ENCODE data around the gene SH3PXD2B.
"Not testable (repeated sequence)": the region's sequence is repeated elsewhere in the genome, so short reads cannot be mapped to it uniquely, and the experiment has no call there.

The SH3PXD2B gene

DNA sequence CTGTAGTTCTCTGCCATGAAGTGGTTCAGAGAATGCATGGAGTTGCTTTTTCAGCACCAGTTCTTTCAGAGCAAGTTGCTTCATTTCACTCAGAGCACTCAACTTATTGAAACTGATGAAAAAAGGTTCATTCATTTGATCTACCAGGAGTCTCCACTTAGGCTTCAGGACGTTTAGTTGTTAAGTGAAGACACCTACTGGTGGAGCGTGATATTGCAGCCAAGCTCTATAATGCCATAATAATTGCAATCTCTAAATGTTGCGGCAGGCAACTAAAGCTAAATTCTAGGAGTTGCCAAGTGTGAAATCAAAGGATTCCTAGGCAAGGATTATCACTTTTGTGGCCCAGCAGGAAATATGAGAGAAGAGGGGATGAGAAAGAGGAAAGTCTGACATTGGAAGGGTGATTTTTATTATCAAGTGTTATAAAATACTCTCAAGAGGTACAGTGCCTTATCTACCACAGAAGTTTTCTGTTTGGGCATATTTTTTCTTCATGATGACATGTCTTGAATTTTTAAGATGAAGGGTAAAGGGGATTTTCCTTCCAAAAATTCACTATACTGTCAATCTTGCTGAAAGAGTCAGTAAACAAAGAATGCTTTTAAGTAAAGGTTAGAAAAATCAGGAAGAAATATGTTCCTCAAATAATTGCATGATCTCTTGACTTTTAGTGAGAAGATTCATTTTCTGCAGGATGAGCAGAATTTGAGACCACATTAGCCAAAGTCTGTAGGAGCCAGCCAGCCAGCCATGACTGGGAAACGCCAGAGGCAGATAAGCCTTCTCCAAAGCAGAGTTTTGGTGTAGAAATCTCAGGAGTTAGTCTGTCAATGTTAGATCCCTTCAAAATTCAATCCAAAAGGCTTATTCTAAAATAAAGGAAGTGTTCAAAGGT is 83.4 kb downstream of the SH3PXD2B start:
- H3K27ac ChIP-seq (ENCODE audit: low read depth, low read length): no peak overlapping the region
- H3K36me3 ChIP-seq (ENCODE audit: insufficient read depth, low read length): peaks cover 39% of the 10 kb centered on the region
- H3K9ac ChIP-seq (ENCODE audit: low read depth, low read length): no peak overlapping the region
- H3K4me3 ChIP-seq (ENCODE audit: low read length): no peak overlapping the region
- peaks cover 7% of the 10 kb centered on the region for H3K9me3 ChIP-seq (ENCODE audit: insufficient read depth, low read depth, low read length)
- 57% methylated on average over 4 of the region's 4 CpGs for WGBS
- no peaks in the 10 kb centered on the region for H3K4me1 ChIP-seq (ENCODE audit: insufficient read depth, low read length)
- no peaks in the 10 kb centered on the region for H3K27me3 ChIP-seq (ENCODE audit: insufficient read depth, low read length)

DNA sequence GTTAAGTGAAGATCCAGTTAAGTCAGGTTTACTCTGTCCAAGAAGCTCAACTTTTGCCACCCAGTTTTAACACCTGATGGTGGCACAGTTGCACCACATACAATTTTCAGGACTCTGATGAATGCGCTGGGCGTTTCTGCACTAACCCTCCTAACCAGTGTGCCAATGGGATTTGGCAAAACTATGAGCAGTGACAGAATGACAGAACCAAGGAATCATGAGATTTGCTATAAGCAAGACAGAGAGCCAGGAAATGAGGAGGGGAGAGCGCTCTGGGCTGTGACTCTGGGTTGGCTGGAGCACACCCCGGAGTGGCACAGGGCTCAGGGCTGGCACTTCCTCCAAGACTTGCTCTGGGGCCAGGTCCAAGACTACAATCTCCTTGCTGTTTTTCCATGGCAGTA is 84.1 kb downstream of the SH3PXD2B start:
- H3K9me3 ChIP-seq (ENCODE audit: insufficient read depth, low read depth, low read length): peaks cover 7% of the 10 kb centered on the region
- no peak overlapping the region for H3K9ac ChIP-seq (ENCODE audit: low read depth, low read length)
- H3K4me1 ChIP-seq (ENCODE audit: insufficient read depth, low read length): no peaks in the 10 kb centered on the region
- peaks cover 36% of the 10 kb centered on the region for H3K36me3 ChIP-seq (ENCODE audit: insufficient read depth, low read length)
- H3K27ac ChIP-seq (ENCODE audit: low read depth, low read length): no peak overlapping the region
- H3K4me3 ChIP-seq (ENCODE audit: low read length): no peak overlapping the region
- 91% methylated on average over 4 of the region's 4 CpGs for WGBS
- no peaks in the 10 kb centered on the region for H3K27me3 ChIP-seq (ENCODE audit: insufficient read depth, low read length)

DNA sequence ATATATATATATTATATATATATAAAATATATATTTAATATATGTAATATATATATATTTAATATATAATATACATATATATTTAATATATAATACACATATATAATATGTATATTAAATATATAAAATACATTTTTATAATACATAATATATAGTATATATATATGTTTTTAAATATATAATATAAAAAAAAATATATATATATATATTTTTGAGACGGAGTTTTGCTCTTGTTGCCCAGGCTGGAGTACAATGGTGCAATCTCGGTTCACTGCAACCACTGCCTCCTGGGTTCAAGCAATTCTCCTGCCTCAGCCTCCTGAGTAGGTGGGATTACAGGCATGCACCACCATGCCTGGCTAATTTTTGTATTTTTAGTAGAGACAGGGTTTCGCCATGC is 85.6 kb downstream of the SH3PXD2B start:
- H3K9me3 ChIP-seq (ENCODE audit: insufficient read depth, low read depth, low read length); H3K4me1 ChIP-seq (ENCODE audit: insufficient read depth, low read length); H3K27me3 ChIP-seq (ENCODE audit: insufficient read depth, low read length); H3K9ac ChIP-seq (ENCODE audit: low read depth, low read length); H3K27ac ChIP-seq (ENCODE audit: low read depth, low read length); H3K4me3 ChIP-seq (ENCODE audit: low read length): not testable (repeated sequence)
- 97% methylated on average over 3 of the region's 3 CpGs for WGBS
- peaks cover 30% of the 10 kb centered on the region for H3K36me3 ChIP-seq (ENCODE audit: insufficient read depth, low read length)

DNA sequence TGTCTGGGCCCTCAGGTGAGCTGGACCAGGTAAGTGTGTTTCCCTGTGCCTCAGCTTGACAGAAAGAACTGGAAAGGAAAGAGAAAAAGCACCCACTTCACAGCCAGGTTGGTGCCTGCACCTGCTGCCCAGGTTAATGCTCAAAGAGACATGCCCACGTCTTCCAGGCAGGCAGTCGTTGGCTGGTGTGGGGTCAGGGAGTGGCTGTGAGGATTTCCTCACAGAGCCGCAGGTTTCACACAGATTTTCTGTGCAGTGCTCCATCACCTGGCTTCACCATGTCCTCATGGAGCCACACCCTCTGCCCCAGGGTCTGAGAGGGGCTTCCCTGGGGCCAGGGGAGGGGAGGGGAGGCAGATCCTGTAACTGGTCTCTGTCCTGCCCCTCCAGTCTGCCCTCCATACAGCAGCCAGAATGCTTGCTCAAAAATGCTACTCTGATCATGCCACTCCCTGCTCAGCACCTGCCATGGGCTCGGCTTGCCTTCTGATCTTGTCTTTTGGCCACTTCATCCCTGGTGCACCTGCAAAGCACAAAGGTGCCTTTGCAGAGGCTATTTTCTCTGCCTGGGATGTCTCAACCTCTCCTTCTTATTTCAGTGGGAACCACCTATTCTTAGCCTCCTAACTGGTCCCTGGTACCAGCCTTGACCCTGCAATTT is 88.2 kb downstream of the SH3PXD2B start:
- H3K4me1 ChIP-seq (ENCODE audit: insufficient read depth, low read length): no peaks in the 10 kb centered on the region
- WGBS: 92% methylated on average over 4 of the region's 4 CpGs
- no peaks in the 10 kb centered on the region for H3K27me3 ChIP-seq (ENCODE audit: insufficient read depth, low read length)
- H3K27ac ChIP-seq (ENCODE audit: low read depth, low read length): no peak overlapping the region
- H3K9me3 ChIP-seq (ENCODE audit: insufficient read depth, low read depth, low read length): peaks cover 4% of the 10 kb centered on the region; the same call in 1 of the 2 replicates
- no peak overlapping the region for H3K4me3 ChIP-seq (ENCODE audit: low read length)
- no peak overlapping the region for H3K9ac ChIP-seq (ENCODE audit: low read depth, low read length)
- H3K36me3 ChIP-seq (ENCODE audit: insufficient read depth, low read length): peaks cover 30% of the 10 kb centered on the region

DNA sequence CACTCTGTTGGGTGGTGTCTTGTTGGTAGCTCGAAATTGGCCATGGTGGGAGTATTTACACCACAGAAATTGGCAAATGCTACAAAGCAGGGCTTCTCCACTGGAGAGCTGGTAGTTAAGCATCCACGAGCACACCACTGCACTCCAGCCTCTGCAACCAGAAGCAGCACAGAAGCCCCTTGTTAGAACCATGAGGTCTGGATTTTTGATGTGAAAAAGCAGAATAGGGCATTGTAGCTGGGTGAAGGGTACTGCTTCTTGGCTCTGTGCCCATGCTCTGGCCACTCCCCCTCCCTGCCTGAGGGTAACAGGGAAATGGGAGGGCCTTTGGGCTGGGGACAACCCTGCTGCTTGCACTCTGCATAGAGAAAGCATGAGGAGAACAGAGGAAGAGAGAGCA is 89.6 kb downstream of the SH3PXD2B start:
- H3K9me3 ChIP-seq (ENCODE audit: insufficient read depth, low read depth, low read length): no peaks in the 10 kb centered on the region

DNA sequence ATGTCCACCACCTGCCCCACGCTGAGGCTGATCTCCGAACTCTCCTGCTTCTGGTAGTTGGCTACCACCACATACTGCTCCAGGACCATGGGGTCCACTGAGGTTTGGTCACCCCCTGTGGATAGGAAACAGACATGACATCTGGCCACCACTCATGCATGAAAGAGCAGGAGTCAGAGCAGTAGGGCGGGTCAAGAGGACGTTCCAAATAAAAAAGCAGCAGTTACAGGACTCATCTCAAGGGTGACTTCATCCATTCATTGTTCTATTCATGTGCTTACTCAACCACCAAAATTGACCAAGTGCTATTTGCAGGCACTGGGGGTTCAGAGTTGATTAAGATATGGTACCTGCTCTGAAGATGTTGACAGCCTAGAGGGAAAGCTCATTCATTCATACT is 91.6 kb downstream of the SH3PXD2B start:
- WGBS: 95% methylated on average over 4 of the region's 4 CpGs
- H3K27ac ChIP-seq (ENCODE audit: low read depth, low read length): no peak overlapping the region
- H3K4me1 ChIP-seq (ENCODE audit: insufficient read depth, low read length): no peaks in the 10 kb centered on the region
- no peaks in the 10 kb centered on the region for H3K27me3 ChIP-seq (ENCODE audit: insufficient read depth, low read length)
- H3K36me3 ChIP-seq (ENCODE audit: insufficient read depth, low read length): peaks cover 61% of the 10 kb centered on the region
- no peaks in the 10 kb centered on the region for H3K9me3 ChIP-seq (ENCODE audit: insufficient read depth, low read depth, low read length)
- no peak overlapping the region for H3K9ac ChIP-seq (ENCODE audit: low read depth, low read length)
- H3K4me3 ChIP-seq (ENCODE audit: low read length): no peak overlapping the region

More for the DNA sequence above, 89.6 kb downstream of the SH3PXD2B start:
- Histone ChIP-seq H3K36me3 (ENCODE audit: insufficient read depth, low read length) (peaks cover 41% of the 10 kb centered on the region), H3K4me1 (ENCODE audit: insufficient read depth, low read length) (no peaks in the 10 kb centered on the region), H3K27me3 (ENCODE audit: insufficient read depth, low read length) (no peaks in the 10 kb centered on the region), H3K4me3 (ENCODE audit: low read length) (no peak overlapping the region), H3K27ac (ENCODE audit: low read depth, low read length) (no peak overlapping the region), H3K9ac (ENCODE audit: low read depth, low read length) (no peak overlapping the region)
- 100% methylated on average over 2 of the region's 2 CpGs for WGBS

DNA sequence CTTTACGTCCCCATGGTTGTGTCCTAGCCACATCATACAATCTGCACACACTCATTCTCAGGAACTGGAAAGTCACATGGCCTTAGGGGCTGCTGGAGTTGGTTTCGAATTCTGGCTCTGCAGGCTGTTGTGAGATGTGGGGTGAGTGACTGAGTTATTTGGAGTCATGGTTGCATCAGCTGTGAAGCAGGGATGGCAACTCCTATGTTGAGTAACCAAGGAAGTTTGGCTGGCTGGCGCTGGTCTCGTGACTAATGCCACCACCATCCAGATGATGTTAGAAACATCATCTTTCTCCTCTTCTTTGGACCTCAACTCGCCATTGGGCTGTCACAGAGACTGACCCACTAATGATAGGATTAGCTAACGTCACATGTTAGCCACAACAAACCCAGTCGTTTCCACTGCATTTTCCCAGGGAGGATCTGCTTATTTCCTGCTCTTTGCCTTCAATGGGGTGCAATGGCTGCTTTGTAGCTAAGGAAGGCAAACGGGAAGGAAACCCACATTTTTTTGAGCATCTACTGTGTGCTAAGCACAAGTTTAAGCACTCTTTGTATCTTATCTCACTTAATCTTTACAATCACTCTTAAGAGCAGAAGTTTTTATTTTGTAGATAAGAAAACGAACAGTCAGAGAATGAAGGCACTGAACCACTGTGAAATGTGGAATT is 92.6 kb downstream of the SH3PXD2B start:
- Histone ChIP-seq H3K9ac (ENCODE audit: low read depth, low read length) (no peak overlapping the region), H3K27ac (ENCODE audit: low read depth, low read length) (no peak overlapping the region), H3K9me3 (ENCODE audit: insufficient read depth, low read depth, low read length) (no peaks in the 10 kb centered on the region)

DNA sequence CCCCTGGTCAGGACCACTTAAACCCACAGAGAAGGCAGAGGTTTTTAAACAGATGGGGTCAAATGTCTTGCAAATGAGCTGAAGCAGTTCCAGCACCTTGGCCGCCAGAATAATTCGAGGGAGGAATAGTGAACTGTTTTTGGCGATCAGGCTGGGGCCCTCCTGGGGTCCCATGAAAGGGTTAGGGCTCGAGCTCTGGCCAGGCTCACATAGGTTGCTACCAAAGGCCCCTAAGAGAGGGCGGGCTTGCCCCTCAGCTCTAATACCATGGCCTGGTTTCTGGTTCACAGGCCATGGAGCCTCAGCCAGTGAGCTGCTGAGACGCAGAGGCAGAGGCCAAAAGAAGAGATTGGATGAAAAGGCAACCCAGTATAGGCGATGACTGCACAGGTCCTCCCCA is 96.0 kb downstream of the SH3PXD2B start:
- Histone ChIP-seq H3K4me3 (ENCODE audit: low read length) (no peak overlapping the region), H3K27me3 (ENCODE audit: insufficient read depth, low read length) (no peaks in the 10 kb centered on the region), H3K9me3 (ENCODE audit: insufficient read depth, low read depth, low read length) (no peaks in the 10 kb centered on the region), H3K36me3 (ENCODE audit: insufficient read depth, low read length) (peaks cover 86% of the 10 kb centered on the region), H3K9ac (ENCODE audit: low read depth, low read length) (no peak overlapping the region), H3K27ac (ENCODE audit: low read depth, low read length) (no peak overlapping the region), H3K4me1 (ENCODE audit: insufficient read depth, low read length) (no peaks in the 10 kb centered on the region)
- 89% methylated on average over 7 of the region's 7 CpGs for WGBS

More for the DNA sequence above, 92.6 kb downstream of the SH3PXD2B start:
- Histone ChIP-seq H3K36me3 (ENCODE audit: insufficient read depth, low read length) (peaks cover 68% of the 10 kb centered on the region), H3K4me3 (ENCODE audit: low read length) (no peak overlapping the region), H3K4me1 (ENCODE audit: insufficient read depth, low read length) (no peaks in the 10 kb centered on the region), H3K27me3 (ENCODE audit: insufficient read depth, low read length) (no peaks in the 10 kb centered on the region)
- WGBS: 94% methylated on average over 9 of the region's 9 CpGs

DNA sequence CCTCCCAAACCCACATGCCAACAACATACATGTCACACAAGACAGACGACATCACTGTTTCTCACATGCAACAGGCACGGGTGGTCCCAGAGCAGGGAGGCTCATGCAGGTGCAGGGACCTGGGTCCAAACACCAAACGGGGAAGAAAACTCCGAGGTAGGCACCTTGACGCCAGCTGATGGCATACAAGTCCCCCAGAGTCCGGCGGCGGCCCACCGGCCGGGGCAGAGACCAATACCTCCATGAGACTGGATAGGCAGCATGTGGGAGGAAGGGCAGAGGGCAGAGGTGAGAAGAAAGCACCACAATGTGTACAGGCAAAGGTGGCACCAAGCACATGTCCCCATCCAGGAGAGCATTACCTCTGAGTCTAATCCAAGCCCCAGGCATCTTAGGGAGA is 97.8 kb downstream of the SH3PXD2B start:
- Histone ChIP-seq H3K9me3 (ENCODE audit: insufficient read depth, low read depth, low read length) (no peaks in the 10 kb centered on the region), H3K27ac (ENCODE audit: low read depth, low read length) (no peak overlapping the region), H3K4me3 (ENCODE audit: low read length) (no peak overlapping the region), H3K36me3 (ENCODE audit: insufficient read depth, low read length) (peaks cover 86% of the 10 kb centered on the region), H3K4me1 (ENCODE audit: insufficient read depth, low read length) (no peaks in the 10 kb centered on the region), H3K9ac (ENCODE audit: low read depth, low read length) (no peak overlapping the region), H3K27me3 (ENCODE audit: insufficient read depth, low read length) (no peaks in the 10 kb centered on the region)
- 94% methylated on average over 10 of the region's 10 CpGs for WGBS

DNA sequence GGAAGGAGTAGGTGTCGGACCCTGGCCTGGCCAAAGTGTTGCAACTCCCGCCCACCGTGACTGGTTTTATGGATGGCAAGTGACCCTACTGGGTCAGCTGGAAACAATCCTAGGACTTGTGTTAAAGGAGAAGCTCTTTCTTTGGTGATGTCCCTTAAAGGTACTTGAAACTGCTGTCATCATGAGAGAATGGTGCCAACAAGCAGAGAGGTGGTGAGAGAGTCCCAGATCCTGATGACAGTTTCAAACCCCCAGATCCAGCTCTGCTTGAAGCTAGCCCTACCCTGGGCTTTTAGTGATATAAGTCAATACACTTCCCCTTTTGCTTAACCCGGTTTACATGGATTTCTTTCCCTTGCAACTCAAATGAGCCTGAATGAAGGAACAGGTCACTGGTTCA is 98.3 kb downstream of the SH3PXD2B start:
- H3K4me1 ChIP-seq (ENCODE audit: insufficient read depth, low read length): no peaks in the 10 kb centered on the region
- H3K4me3 ChIP-seq (ENCODE audit: low read length): no peak overlapping the region
- H3K36me3 ChIP-seq (ENCODE audit: insufficient read depth, low read length): peaks cover 86% of the 10 kb centered on the region
- H3K9me3 ChIP-seq (ENCODE audit: insufficient read depth, low read depth, low read length): no peaks in the 10 kb centered on the region
- no peak overlapping the region for H3K9ac ChIP-seq (ENCODE audit: low read depth, low read length)
- 95% methylated on average over 4 of the region's 4 CpGs for WGBS
- no peaks in the 10 kb centered on the region for H3K27me3 ChIP-seq (ENCODE audit: insufficient read depth, low read length)
- no peak overlapping the region for H3K27ac ChIP-seq (ENCODE audit: low read depth, low read length)

DNA sequence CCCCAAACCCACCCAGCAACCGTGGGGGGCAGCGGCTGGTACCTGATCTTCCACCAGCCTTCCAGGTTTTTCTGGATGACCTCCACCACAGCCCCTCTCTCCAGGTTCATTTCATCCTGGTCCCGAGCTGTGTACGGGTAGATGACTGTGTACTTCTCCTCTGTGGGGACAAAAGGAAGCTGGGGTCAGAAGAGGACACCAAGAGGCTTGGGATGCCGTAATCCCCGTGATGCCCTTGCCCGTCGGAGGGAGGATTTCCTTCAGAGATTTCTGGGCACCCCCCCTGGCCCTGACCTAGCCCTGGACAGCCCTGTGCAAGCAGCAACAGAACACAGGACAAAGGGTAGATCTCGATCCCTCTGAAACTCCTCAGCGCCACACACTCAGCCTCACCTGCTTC is 100.5 kb downstream of the SH3PXD2B start:
- H3K9me3 ChIP-seq (ENCODE audit: insufficient read depth, low read depth, low read length): no peaks in the 10 kb centered on the region
- H3K27me3 ChIP-seq (ENCODE audit: insufficient read depth, low read length): no peaks in the 10 kb centered on the region
- H3K36me3 ChIP-seq (ENCODE audit: insufficient read depth, low read length): peaks cover 85% of the 10 kb centered on the region
- H3K27ac ChIP-seq (ENCODE audit: low read depth, low read length): no peak overlapping the region
- 96% methylated on average over 10 of the region's 10 CpGs for WGBS
- no peak overlapping the region for H3K4me3 ChIP-seq (ENCODE audit: low read length)
- no peak overlapping the region for H3K9ac ChIP-seq (ENCODE audit: low read depth, low read length)
- H3K4me1 ChIP-seq (ENCODE audit: insufficient read depth, low read length): no peaks in the 10 kb centered on the region
